ENCODE data around the gene KLKB1. TPM values are rescaled to one million over a fixed set of nuclear protein-coding genes. Genes with fewer than 3 reads are reported as not detected.

KLKB1 gene
- total RNA-seq, 1 experiment from 2014 or later, result not detected

- DNase-seq (ENCODE audit: low read depth, low spot score) (no peak), ATAC-seq (no peak)
- Histone ChIP-seq H3K9me3 (ENCODE audit: control insufficient read depth, insufficient read depth, low read depth, low read length) (no peaks in the 10 kb centered on the region), H3K4me3 (ENCODE audit: low read depth in 2 of 2, low read length in 2 of 2) (no peak overlapping the region), H3K36me3 (ENCODE audit: control insufficient read depth, insufficient read depth, low read length) (no peaks in the 10 kb centered on the region), H3K27me3 (ENCODE audit: control insufficient read depth, insufficient read depth, low read length) (no peaks in the 10 kb centered on the region), H3K4me1 (ENCODE audit: control insufficient read depth, insufficient read depth, low read length) (no peaks in the 10 kb centered on the region), H3K27ac (ENCODE audit: low read length) (no peak overlapping the region)
- BruUV-seq (replicated peaks), result no TSS peak
- TF ChIP-seq POLR2AphosphoS5 (IDR thresholded peaks at IDR 0.05; ENCODE audit: low read depth, low read length), result no peak
- CTCF ChIA-PET, result no interaction called here
- intact Hi-C loops (cut with micrococcal nuclease; ENCODE audit: unreplicated experiment), result no loop called here
- POLR2A ChIA-PET, result no interaction called here
- in situ Hi-C loops (cut with HindIII; ENCODE audit: low pct_unique_long_range_greater_than_20kb, low sequenced_read_pairs), result no loop called here
Measured at GRCh38 chr4:186285147-186285546, 57.8 kb downstream of the KLKB1 start.

GRCh38 chr4:186286581-186286980 is 59.3 kb downstream of the KLKB1 start:
- no peak for DNase-seq (ENCODE audit: low read depth, low spot score)
- Histone ChIP-seq H3K27ac (ENCODE audit: low read length) (no peak overlapping the region), H3K9me3 (ENCODE audit: control insufficient read depth, insufficient read depth, low read depth, low read length) (no peaks in the 10 kb centered on the region), H3K27me3 (ENCODE audit: control insufficient read depth, insufficient read depth, low read length) (no peaks in the 10 kb centered on the region), H3K36me3 (ENCODE audit: control insufficient read depth, insufficient read depth, low read length) (no peaks in the 10 kb centered on the region), H3K4me3 (ENCODE audit: low read depth in 2 of 2, low read length in 2 of 2) (no peak overlapping the region), H3K4me1 (ENCODE audit: control insufficient read depth, insufficient read depth, low read length) (no peaks in the 10 kb centered on the region)
- intact Hi-C loops (cut with micrococcal nuclease; ENCODE audit: unreplicated experiment), result no loop called here
- ChIA-PET CTCF (no interaction called here), POLR2A (no interaction called here)
- in situ Hi-C loops (cut with HindIII; ENCODE audit: low pct_unique_long_range_greater_than_20kb, low sequenced_read_pairs), result no loop called here
- TF ChIP-seq CTCF (IDR thresholded peaks at IDR 0.05), result no peak
- no peak for TF ChIP-seq POLR2AphosphoS5 (IDR thresholded peaks at IDR 0.05; ENCODE audit: low read depth, low read length)
- no peak for TF ChIP-seq SIN3A (IDR thresholded peaks at IDR 0.05; ENCODE audit: borderline replicate concordance, insufficient read depth, low read depth, low read length)
- TF ChIP-seq TCF7L2 (IDR thresholded peaks at IDR 0.05; ENCODE audit: low read depth, low read length), result no peak
- no peak for TF ChIP-seq REST (IDR thresholded peaks at IDR 0.05; ENCODE audit: insufficient read depth in 1 of 2, low read depth in 2 of 2, low read length in 1 of 2)
- BruUV-seq (replicated peaks), result no TSS peak
- no peak for ATAC-seq

GRCh38 chr4:186291256-186291890 is 64.1 kb downstream of the KLKB1 start:
- ChIA-PET CTCF (no interaction called here), POLR2A (no interaction called here)
- Histone ChIP-seq H3K36me3 (ENCODE audit: control insufficient read depth, insufficient read depth, low read length) (no peaks in the 10 kb centered on the region), H3K27me3 (ENCODE audit: control insufficient read depth, insufficient read depth, low read length) (no peaks in the 10 kb centered on the region), H3K27ac (ENCODE audit: low read length) (no peak overlapping the region), H3K4me3 (ENCODE audit: low read depth in 2 of 2, low read length in 2 of 2) (no peak overlapping the region), H3K9me3 (ENCODE audit: control insufficient read depth, insufficient read depth, low read depth, low read length) (no peaks in the 10 kb centered on the region), H3K4me1 (ENCODE audit: control insufficient read depth, insufficient read depth, low read length) (no peaks in the 10 kb centered on the region)
- ATAC-seq (no peak), DNase-seq (ENCODE audit: low read depth, low spot score) (no peak)
- in situ Hi-C loops (cut with HindIII; ENCODE audit: low pct_unique_long_range_greater_than_20kb, low sequenced_read_pairs), result no loop called here
- no TSS peak for BruUV-seq (replicated peaks)
- intact Hi-C loops (cut with micrococcal nuclease; ENCODE audit: unreplicated experiment), result no loop called here
- TF ChIP-seq SIN3A (IDR thresholded peaks at IDR 0.05; ENCODE audit: borderline replicate concordance, insufficient read depth, low read depth, low read length) (no peak), TCF7L2 (IDR thresholded peaks at IDR 0.05; ENCODE audit: low read depth, low read length) (no peak), CTCF (IDR thresholded peaks at IDR 0.05) (no peak), REST (IDR thresholded peaks at IDR 0.05; ENCODE audit: insufficient read depth in 1 of 2, low read depth in 2 of 2, low read length in 1 of 2) (no peak)

Measured in Panc1 (cell line).